Loucy (cell line): ENCODE results near the gene B2M.
"Not testable (repeated sequence)": the region's sequence is repeated elsewhere in the genome, so short reads cannot be mapped to it uniquely, and the experiment has no call there.

Experiments
- CTCF ChIP-seq: fragments of 200-600 bp; sonication (generic); conservative IDR thresholded peaks from 2 replicates; pipeline ENCODE4 v1.5.1; 2014; ENCODE audit warnings: mild to moderate bottlenecking, antibody characterized with exemption, low read length
- EZH2phosphoT487 ChIP-seq: fragments of 200-600 bp; IDR thresholded peaks from 2 replicates; pipeline ENCODE4 v1.6.1; 2018; ENCODE audit warnings: antibody characterized with exemption, mild to moderate bottlenecking, moderate library complexity, borderline replicate concordance

DNA sequence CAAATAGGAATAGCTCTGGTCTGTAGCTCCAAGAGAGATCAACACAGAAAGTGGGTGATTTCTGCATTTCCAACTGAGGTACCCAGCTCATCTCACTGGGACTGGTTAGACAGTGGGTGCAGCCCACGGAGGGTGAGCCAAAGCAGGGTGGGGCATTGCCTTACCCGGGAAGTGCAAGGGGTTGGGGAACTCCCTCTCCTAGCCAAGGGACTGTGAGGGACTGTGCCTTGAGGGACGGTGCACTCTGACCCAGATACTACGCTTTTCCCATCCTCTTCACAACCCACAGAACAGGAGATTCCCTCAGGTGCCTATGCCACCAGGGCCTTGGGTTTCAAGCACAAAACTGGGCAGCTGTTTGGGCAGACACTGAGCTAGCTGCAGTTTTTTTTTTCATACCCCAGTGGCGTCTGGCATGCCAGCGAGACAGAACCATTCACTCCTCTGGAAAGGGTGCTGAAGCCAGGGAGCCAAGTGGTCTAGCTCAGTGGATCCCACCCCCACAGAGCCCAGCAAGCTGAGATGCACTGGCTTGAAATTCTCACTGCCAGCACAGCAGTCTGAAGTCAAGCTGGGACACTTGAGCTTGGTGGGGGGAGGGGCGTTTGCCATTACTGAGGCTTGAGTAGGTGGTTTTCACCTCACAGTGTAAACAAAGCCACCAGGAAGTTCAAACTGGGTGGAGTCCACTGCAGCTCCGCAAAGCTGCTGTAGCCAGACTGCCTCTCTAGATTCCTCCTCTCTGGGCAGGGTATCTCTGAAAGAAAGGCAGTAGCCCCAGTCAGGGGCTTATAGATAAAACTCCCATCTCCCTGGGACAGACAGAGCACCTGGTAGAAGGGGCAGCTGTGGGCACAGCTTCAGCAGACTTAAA, 28.3 kb upstream of the B2M start:
- not testable (repeated sequence) for TF ChIP-seq EZH2phosphoT487, CTCF
